HepG2 (cell line): Measurements from ENCODE around the gene AHCTF1. TPM values are rescaled to one million over a fixed set of nuclear protein-coding genes. Genes with fewer than 3 reads are reported as not detected.
A peak's percentile ranks its signal among the peaks of the same experiment; 100 is the strongest.

Experiments used
- BHLHE40 ChIP-seq: IDR thresholded peaks from 2 replicates; pipeline ENCODE4 v1.6.1; 2011; ENCODE audit warnings: low read length, improper control_type of control experiment
- JDP2 ChIP-seq: sonication (generic); formaldehyde crosslinking; IDR thresholded peaks from 2 replicates; pipeline ENCODE4 v1.8.1; 2022; ENCODE audit warnings: missing genetic modification reagents, borderline replicate concordance
- KIAA2018 ChIP-seq: sonication (generic); formaldehyde crosslinking; IDR thresholded peaks from 2 replicates; pipeline ENCODE4 v1.5.0; 2020; ENCODE audit warnings: mild to moderate bottlenecking, missing genetic modification reagents, borderline replicate concordance
- PHF20 ChIP-seq: sonication (generic); formaldehyde crosslinking; IDR thresholded peaks from 2 replicates; pipeline ENCODE4 v1.5.0; 2020; ENCODE audit warnings: mild to moderate bottlenecking, missing genetic modification reagents
- SNAPC4 ChIP-seq: sonication (generic); formaldehyde crosslinking; IDR thresholded peaks from 2 replicates; pipeline ENCODE4 v1.4.0; 2020; ENCODE audit warnings: mild to moderate bottlenecking, missing genetic modification reagents
- USF2 ChIP-seq, 2 experiments: sonication (generic) in 1 of 2; formaldehyde crosslinking in 1 of 2; IDR thresholded peaks; 2 replicates each; pipeline versions ENCODE4 v1.5.1 to v1.6.1; 2011 to 2020; ENCODE audit warnings: borderline replicate concordance in 1 of 2, low read depth in 1 of 2, low read length in 1 of 2, mild to moderate bottlenecking in 1 of 2, missing genetic modification reagents in 1 of 2, moderate library complexity in 1 of 2
- ZC3H4 ChIP-seq: sonication (generic); formaldehyde crosslinking; IDR thresholded peaks from 2 replicates; pipeline ENCODE4 v1.4.0; 2020; ENCODE audit warnings: missing genetic modification reagents, borderline replicate concordance
- ZNF431 ChIP-seq: sonication (generic); formaldehyde crosslinking; IDR thresholded peaks from 2 replicates; pipeline ENCODE4 v1.9.0; 2022; ENCODE audit warnings: missing genetic modification reagents, low read depth, mild to moderate bottlenecking, borderline replicate concordance
- ZNF800 ChIP-seq: sonication (generic); formaldehyde crosslinking; IDR thresholded peaks from 2 replicates; pipeline ENCODE4 v1.4.0; 2020; ENCODE audit warnings: missing genetic modification reagents
- polyA plus RNA-seq, 8 experiments: library from polyadenylated mRNA; depleted of rRNA in 3 of 8; stranded (reverse) in 7 of 8; unstranded in 1 of 8; fragments of >200 nt; fragmentation: Illumina TruSeq in 4 of 8; extraction: Trizol in 4 of 8; gene quantifications; 2 replicates each; pipeline versions ENCODE4 v1.2.1 to v1.2.3, GENCODE V29; 2011 to 2016; ENCODE audit warnings: low read depth in 4 of 8, missing spikeins in 1 of 8, mixed read lengths in 1 of 8; ENCODE audit not compliant: insufficient read depth in 1 of 8
- total RNA-seq, 5 experiments: library from RNA; depleted of rRNA; stranded (reverse); fragments of >200 nt; fragmentation: Illumina TruSeq; extraction: Trizol; gene quantifications; 2 replicates each; pipeline ENCODE4 v1.2.3, GENCODE V29; 2016; ENCODE audit warnings: low read depth in 1 of 5

Gene AHCTF1
- total and polyA plus RNA-seq, 2 of the 13 experiments (the other 11 are each of a cell fraction or from before 2014, with no cell fraction given), result 16.6 to 45.9 TPM

- TF ChIP-seq KIAA2018 (CRISPR knock-in tag), result no peak
- TF ChIP-seq ZC3H4, result no peak
- TF ChIP-seq USF2 (IDR thresholded peaks at IDR 0.05; ENCODE audit: low read depth, low read length), result no peak
- TF ChIP-seq USF2 (CRISPR knock-in tag; IDR thresholded peaks at IDR 0.05; ENCODE audit: borderline replicate concordance), result no peak
- TF ChIP-seq PHF20 (CRISPR knock-in tag), result no peak
- no peak for TF ChIP-seq JDP2 (CRISPR knock-in tag)
- no peak for TF ChIP-seq ZNF800 (CRISPR knock-in tag)
- no peak for TF ChIP-seq ZNF431 (CRISPR knock-in tag)
- no peak for TF ChIP-seq SNAPC4
- TF ChIP-seq BHLHE40, result 0 out of 2 replicates have a peak, but pooled peaks have one; percentile 21
Observed at GRCh38 chr1:246797597-246797996, 134.2 kb downstream of the AHCTF1 start (continued).
